ENCODE results near the gene HACL1. TPM values are rescaled to one million over a fixed set of nuclear protein-coding genes. Genes with fewer than 3 reads are reported as not detected.

HACL1 gene
- total RNA-seq, 6 experiments from 2014 or later, result 28.9 to 37.4 (median 32.9) TPM

DNA sequence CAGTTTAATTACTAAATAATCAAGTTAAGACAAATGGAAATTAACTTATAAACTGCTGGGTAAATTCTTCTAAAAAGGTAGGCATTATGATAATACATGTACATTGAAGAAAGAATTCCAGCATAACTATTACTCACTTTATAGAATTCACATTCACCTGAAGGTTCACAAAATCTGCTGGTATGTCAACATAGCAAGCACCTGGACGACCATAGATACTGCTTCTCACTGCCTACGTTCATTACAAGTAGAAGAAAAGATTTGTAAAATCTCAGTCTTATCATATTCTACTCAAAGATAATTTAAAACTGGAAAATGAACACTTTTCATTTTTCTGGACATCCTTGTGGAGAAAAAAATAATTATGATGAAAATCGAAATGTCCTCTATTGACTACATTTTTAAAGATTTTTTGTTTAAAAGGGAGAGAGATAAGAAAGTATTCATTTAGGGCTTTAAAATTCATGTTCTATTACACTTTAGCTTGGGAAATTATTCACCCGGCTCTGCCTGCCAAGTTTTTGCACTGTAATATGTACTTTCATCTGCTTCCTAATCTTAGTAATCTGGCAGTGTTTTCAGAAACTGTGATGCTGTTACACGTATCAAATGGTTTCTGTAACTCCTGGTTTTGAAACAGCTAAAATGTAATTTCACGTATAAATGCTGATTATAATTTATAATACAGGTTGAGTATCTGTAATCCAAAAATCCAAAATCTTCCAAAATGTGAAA is 16.1 kb downstream of the HACL1 start:
- H3K36me3 ChIP-seq, result peaks cover 0 to 51% (median 16%) of the 10 kb centered on the region in 4 donors
- peaks cover 0 to 9% (median 2%) of the 10 kb centered on the region in 4 donors for H3K4me1 ChIP-seq
- intact Hi-C loops (cut with DNase I), result no loop called here
- WGBS (ENCODE audit: insufficient coverage, low coverage, low lambda C conversion rate, missing lambda C conversion rate), result 30% methylated on average over 6 of the region's 6 CpGs
- DNase-seq (peak in 2 of 3 donors; percentile 33 to 63), ATAC-seq (peak; percentile 81 to 94 (median 87))
- no peak overlapping the region for H3K4me3 ChIP-seq
- H3K9me3 ChIP-seq, result no peaks in the 10 kb centered on the region
- peak overlapping the region; percentile 46 to 91 (median 49) for H3K27ac ChIP-seq
- TF ChIP-seq, protein P1, sequence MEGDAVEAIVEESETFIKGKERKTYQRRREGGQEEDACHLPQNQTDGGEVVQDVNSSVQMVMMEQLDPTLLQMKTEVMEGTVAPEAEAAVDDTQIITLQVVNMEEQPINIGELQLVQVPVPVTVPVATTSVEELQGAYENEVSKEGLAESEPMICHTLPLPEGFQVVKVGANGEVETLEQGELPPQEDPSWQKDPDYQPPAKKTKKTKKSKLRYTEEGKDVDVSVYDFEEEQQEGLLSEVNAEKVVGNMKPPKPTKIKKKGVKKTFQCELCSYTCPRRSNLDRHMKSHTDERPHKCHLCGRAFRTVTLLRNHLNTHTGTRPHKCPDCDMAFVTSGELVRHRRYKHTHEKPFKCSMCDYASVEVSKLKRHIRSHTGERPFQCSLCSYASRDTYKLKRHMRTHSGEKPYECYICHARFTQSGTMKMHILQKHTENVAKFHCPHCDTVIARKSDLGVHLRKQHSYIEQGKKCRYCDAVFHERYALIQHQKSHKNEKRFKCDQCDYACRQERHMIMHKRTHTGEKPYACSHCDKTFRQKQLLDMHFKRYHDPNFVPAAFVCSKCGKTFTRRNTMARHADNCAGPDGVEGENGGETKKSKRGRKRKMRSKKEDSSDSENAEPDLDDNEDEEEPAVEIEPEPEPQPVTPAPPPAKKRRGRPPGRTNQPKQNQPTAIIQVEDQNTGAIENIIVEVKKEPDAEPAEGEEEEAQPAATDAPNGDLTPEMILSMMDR (IDR thresholded peaks at IDR 0.05), result no peak
- no peaks in the 10 kb centered on the region for H3K27me3 ChIP-seq

DNA sequence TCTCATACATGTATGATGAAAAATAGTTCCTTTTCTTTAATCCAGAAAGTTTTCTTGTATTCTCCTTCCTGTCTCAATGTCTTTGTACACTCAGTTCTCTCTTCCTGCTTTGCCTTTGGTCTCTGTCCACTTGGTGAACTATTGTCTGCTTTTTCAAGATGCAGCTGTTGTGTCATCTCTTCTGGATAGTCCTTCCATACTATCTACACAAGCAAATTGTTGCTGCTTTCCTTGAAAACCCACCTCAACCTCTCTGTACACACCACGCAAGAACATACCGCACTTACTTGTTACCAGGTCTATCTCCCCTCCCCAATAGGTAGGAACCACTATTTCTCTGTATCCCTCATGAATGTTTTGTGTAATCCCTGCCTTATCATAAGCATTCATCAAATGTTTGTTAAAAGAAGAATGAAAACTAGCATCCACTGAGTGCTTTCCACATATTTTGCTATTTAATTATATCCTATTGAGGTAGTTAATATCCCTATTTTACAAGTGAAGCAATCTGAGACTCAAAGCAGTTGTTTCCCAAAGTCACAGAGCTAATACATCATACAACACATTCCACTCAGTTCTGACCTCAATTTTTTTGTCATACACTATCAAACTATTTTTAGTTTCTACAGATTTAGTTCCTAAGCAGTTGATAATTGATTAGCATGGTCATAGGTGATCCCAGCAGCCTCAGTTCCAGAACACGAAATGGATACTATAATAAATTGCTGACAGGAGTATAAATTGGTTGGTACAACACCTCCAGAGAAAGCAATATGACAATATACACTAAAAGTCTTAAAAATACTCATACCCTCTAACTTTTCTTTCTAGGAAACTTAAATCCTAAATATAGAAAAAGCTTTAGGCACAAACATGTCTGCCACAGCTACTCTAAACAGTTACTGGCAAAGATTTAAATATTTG is 19.6 kb downstream of the HACL1 start:
- no peak overlapping the region for H3K27ac ChIP-seq
- TF ChIP-seq, protein P1 (IDR thresholded peaks at IDR 0.05), result no peak
- no peak for TF ChIP-seq POLR2A (IDR thresholded peaks at IDR 0.05)
- DNase-seq, result no peak
- H3K9me3 ChIP-seq, result no peaks in the 10 kb centered on the region
- intact Hi-C loops (cut with DNase I), result no loop called here
- no peak overlapping the region for H3K4me3 ChIP-seq
- peaks cover 0 to 49% (median 19%) of the 10 kb centered on the region in 4 donors for H3K36me3 ChIP-seq
- ATAC-seq, result no peak
- H3K4me1 ChIP-seq, result peaks cover 0 to 9% (median 2%) of the 10 kb centered on the region in 4 donors
- 90% methylated on average over 3 of the region's 3 CpGs for WGBS (ENCODE audit: insufficient coverage, low coverage, low lambda C conversion rate, missing lambda C conversion rate)
- H3K27me3 ChIP-seq, result no peaks in the 10 kb centered on the region

DNA sequence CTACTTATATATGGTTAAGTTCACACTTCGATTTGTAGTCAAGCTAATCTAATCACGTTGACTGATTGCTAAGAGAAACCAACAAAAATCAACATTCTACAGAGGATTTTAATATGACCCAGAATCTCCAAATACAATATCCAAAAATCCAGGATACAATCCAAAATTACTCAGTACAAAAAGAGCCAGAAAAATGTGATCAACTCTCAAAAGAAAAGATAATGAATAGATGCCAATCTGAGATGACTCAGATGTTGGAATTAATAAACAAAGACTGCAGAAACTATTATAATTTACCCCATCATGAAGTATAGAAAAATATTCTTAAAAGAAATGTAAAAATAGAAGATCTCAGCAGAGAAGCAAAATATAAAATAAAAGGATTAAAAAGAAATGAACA is 22.3 kb downstream of the HACL1 start:
- DNase-seq, result no peak
- no peak for ATAC-seq
- intact Hi-C loops (cut with DNase I), result no loop called here
- no peaks in the 10 kb centered on the region for H3K4me1 ChIP-seq
- 67% methylated on average over 2 of the region's 2 CpGs for WGBS (ENCODE audit: insufficient coverage, low coverage, low lambda C conversion rate, missing lambda C conversion rate)
- no peak overlapping the region for H3K4me3 ChIP-seq
- TF ChIP-seq, protein P1 (IDR thresholded peaks at IDR 0.05), result no peak
- no peak for TF ChIP-seq POLR2A (IDR thresholded peaks at IDR 0.05)
- no peak overlapping the region for H3K27ac ChIP-seq
- no peaks in the 10 kb centered on the region for H3K27me3 ChIP-seq
- H3K9me3 ChIP-seq, result no peaks in the 10 kb centered on the region
- peaks cover 0 to 39% (median 14%) of the 10 kb centered on the region in 4 donors for H3K36me3 ChIP-seq

DNA sequence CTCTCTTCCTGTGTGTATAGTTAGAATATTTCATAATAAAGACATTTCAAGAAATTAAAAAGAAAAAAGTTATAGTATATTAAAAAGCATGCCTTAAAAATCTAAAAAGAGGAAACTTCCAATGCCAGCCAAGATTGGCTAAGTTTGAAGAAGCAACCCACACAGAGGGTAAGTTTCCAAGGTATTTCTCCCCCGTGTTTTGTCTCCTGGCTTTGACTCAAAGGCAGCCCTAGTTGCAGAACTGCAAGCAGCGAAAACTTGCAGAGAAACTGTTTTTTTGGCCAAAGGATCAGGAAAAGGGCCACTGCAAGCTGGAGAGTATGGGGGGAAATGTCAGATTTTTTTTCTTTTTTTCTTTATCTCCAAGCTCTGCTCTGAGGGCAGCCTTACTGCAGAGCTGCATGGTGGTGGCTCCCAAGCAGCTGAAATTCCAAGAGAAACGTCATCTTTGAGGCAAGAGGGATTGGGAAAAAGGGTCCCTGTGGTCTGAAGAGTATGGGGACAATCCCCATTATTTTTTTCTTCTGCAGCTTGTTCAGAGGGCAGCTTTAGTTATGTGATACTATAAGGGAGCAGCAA is 23.0 kb downstream of the HACL1 start:
- Histone ChIP-seq H3K9me3 (no peaks in the 10 kb centered on the region), H3K27ac (no peak overlapping the region), H3K36me3 (peaks cover 0 to 44% (median 14%) of the 10 kb centered on the region in 4 donors), H3K27me3 (no peaks in the 10 kb centered on the region), H3K4me1 (no peaks in the 10 kb centered on the region), H3K4me3 (no peak overlapping the region)
- DNase-seq (no peak), ATAC-seq (no peak)
- no peak for TF ChIP-seq POLR2A (IDR thresholded peaks at IDR 0.05)
- TF ChIP-seq, protein P1 (IDR thresholded peaks at IDR 0.05), result no peak
- intact Hi-C loops (cut with DNase I), result no loop called here
- WGBS (ENCODE audit: insufficient coverage, low coverage, low lambda C conversion rate, missing lambda C conversion rate), result 51% methylated on average over 3 of the region's 3 CpGs

Data from right lobe of liver (tissue), 6 donors.